ENCODE measurements around the gene JUP. TPM values are rescaled to one million over a fixed set of nuclear protein-coding genes. Genes with fewer than 3 reads are reported as not detected.
A peak's percentile ranks its signal among the peaks of the same experiment; 100 is the strongest.

Gene JUP
- total RNA-seq, 1 experiment from 2014 or later, result 132 TPM

DNA sequence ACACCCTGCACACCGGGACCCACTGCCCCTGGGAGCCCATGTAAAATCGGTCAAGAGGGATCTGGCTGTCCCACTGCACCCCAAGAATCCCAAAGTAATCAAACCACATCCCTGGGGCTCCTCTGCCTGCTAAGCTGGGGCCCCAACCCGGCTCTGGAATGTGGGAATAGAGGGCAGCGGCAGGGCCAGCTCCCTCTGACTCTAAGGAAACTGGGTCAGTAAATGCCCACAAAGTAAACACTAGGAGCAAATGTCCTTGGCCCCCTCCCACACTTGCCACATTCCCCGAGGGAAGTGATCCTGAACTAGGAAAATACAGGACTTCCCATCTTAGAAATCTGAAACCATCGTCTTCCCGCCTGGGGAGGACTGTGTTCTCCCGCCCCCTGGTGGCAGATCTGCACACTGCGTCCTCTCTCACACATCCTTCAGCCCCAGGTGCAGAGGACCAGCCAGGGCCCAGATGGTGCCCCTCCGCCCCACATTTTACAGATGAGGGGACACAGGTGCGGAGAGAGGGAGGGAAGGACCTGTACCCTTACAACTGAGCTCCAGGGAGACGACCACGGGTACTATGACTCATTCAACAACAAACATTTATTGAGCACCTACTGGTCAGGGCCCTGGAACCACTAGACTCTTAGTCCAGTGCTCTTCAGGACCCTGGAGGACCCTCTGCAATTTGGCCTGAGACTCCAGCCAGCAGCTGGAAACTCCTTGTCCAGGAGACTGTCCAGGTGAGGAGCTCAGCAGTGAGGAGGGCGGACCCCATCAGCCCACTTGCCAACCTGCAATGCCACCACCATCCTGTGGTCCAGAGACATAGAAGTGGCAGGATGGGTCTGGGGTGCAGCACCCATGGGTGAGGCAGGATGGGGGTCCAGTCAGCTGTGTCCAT lies 15.1 kb upstream of the JUP start:
- ATAC-seq (peak; percentile 74), DNase-seq (peak; percentile 94)
- no peaks in the 10 kb centered on the region for H3K27me3 ChIP-seq (ENCODE audit: low read length)
- no peak for TF ChIP-seq EZH2phosphoT487 (IDR thresholded peaks at IDR 0.05; ENCODE audit: borderline replicate concordance, low read length)
- TF ChIP-seq, protein P1, sequence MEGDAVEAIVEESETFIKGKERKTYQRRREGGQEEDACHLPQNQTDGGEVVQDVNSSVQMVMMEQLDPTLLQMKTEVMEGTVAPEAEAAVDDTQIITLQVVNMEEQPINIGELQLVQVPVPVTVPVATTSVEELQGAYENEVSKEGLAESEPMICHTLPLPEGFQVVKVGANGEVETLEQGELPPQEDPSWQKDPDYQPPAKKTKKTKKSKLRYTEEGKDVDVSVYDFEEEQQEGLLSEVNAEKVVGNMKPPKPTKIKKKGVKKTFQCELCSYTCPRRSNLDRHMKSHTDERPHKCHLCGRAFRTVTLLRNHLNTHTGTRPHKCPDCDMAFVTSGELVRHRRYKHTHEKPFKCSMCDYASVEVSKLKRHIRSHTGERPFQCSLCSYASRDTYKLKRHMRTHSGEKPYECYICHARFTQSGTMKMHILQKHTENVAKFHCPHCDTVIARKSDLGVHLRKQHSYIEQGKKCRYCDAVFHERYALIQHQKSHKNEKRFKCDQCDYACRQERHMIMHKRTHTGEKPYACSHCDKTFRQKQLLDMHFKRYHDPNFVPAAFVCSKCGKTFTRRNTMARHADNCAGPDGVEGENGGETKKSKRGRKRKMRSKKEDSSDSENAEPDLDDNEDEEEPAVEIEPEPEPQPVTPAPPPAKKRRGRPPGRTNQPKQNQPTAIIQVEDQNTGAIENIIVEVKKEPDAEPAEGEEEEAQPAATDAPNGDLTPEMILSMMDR (conservative IDR thresholded peaks at IDR 0.05; ENCODE audit: low read depth, low read length), result peak; percentile 89
- BruUV-seq (replicated peaks), result no TSS peak
- H3K27ac ChIP-seq (ENCODE audit: low read length), result peak overlapping the region; percentile 90
- peak overlapping the region; percentile 61 for H3K9ac ChIP-seq (ENCODE audit: low read length)
- no peaks in the 10 kb centered on the region for H3F3A ChIP-seq (ENCODE audit: low read length, unreplicated experiment)
- intact Hi-C loops (cut with micrococcal nuclease), result loop anchor here (1.0 to 2.0 kb wide), 2 partner anchors 29 to 63 kb away; no protein-coding TSS in a partner anchor
- ChIA-PET POLR2A (ENCODE audit: unreplicated experiment) (interaction anchor here (0.6 to 1.8 kb wide), 2 partner anchors 16 to 22 kb away, joined by 8 to 26 read pairs; partner anchors contain the start of gene JUP), CTCF (interaction anchor here (0.6 to 1.8 kb wide), 6 partner anchors 15 to 106 kb away, joined by 3 to 15 read pairs (median 5); partner anchors contain the start of gene JUP)
- H3K36me3 ChIP-seq (ENCODE audit: low read depth, low read length), result no peaks in the 10 kb centered on the region
- H3K4me1 ChIP-seq (ENCODE audit: insufficient read depth, low read length), result peaks cover 21% of the 10 kb centered on the region
- no peaks in the 10 kb centered on the region for H3K9me2 ChIP-seq (replicated peaks; ENCODE audit: low read length)
- H3K4me2 ChIP-seq (ENCODE audit: low read length), result peak overlapping the region; percentile 82
- H3K9me3 ChIP-seq (ENCODE audit: low read length), result no peaks in the 10 kb centered on the region
- no peaks in the 10 kb centered on the region for H3K79me2 ChIP-seq (ENCODE audit: low read length)
- H2AFZ ChIP-seq (ENCODE audit: low read length), result no peak overlapping the region
- peak overlapping the region; percentile 52; the same call in 1 of the 2 replicates for H3K4me3 ChIP-seq (ENCODE audit: low read length)
- H4K20me1 ChIP-seq (ENCODE audit: low read length), result no peaks in the 10 kb centered on the region

DNA sequence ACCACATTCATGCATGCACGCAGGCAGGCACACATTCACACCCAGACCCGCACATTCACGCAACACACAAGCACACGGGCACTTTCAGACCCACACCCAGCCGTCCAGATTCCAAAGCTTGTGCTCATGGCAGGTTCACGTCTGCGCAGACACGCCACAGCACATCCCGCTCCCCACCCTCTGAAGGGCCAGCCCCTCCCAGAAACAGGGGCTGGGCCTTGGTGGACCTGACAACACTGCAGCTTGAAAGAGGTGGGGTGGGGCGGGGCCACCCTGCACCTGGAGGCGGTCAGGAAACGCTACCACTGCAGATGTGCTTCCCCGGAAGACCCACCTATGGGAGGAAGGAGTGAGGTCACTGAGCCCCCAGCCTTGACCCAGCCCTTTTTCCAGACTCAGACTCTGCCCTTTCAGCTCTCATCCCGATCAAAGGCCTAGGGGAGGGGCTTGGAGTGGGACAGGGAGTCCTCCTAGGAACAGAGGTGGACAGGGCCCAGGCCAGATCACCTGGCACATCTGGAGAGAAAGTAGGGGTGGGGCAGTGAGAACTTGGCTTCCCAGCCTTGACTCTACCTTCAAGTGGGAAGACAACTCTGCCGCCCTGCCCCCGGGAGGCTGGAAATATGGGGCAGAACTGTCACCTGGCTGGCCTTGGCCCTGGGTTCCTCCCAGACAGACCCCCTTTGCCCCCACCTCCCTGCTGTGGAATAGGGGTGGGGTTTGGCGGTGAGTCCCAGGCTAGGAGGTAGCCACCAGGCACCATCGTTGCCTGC lies 14.3 kb upstream of the JUP start:
- TSS peak; percentile 100 for BruUV-seq (replicated peaks)
- Histone ChIP-seq H4K20me1 (ENCODE audit: low read length) (no peaks in the 10 kb centered on the region), H3K36me3 (ENCODE audit: low read depth, low read length) (no peaks in the 10 kb centered on the region), H2AFZ (ENCODE audit: low read length) (no peak overlapping the region), H3K27me3 (ENCODE audit: low read length) (no peaks in the 10 kb centered on the region), H3K27ac (ENCODE audit: low read length) (peak overlapping the region; percentile 90), H3K9ac (ENCODE audit: low read length) (peak overlapping the region; percentile 61), H3K9me3 (ENCODE audit: low read length) (no peaks in the 10 kb centered on the region), H3K4me3 (ENCODE audit: low read length) (peak overlapping the region; percentile 52; the same call in 1 of the 2 replicates), H3F3A (ENCODE audit: low read length, unreplicated experiment) (no peaks in the 10 kb centered on the region), H3K4me1 (ENCODE audit: insufficient read depth, low read length) (peaks cover 29% of the 10 kb centered on the region), H3K9me2 (replicated peaks; ENCODE audit: low read length) (no peaks in the 10 kb centered on the region), H3K79me2 (ENCODE audit: low read length) (no peaks in the 10 kb centered on the region), H3K4me2 (ENCODE audit: low read length) (peak overlapping the region; percentile 82)
- ATAC-seq (peak; percentile 70), DNase-seq (peak; percentile 94)
- POLR2A ChIA-PET (ENCODE audit: unreplicated experiment), result interaction anchor here (0.6 to 1.8 kb wide), 2 partner anchors 15 to 28 kb away, joined by 3 to 26 read pairs; partner anchors contain the start of gene JUP
- intact Hi-C loops (cut with micrococcal nuclease), result loop anchor here (1.0 to 2.0 kb wide), 3 partner anchors 14 to 62 kb away; partner anchors contain the start of gene JUP
- no peak for TF ChIP-seq EZH2 (IDR thresholded peaks at IDR 0.05; ENCODE audit: low read length, unreplicated experiment)
- TF ChIP-seq EZH2phosphoT487 (IDR thresholded peaks at IDR 0.05; ENCODE audit: borderline replicate concordance, low read length), result no peak
- CTCF ChIA-PET, result interaction anchor here (0.6 to 1.8 kb wide), 6 partner anchors 15 to 107 kb away, joined by 3 to 15 read pairs (median 5); partner anchors contain the start of gene JUP

DNA sequence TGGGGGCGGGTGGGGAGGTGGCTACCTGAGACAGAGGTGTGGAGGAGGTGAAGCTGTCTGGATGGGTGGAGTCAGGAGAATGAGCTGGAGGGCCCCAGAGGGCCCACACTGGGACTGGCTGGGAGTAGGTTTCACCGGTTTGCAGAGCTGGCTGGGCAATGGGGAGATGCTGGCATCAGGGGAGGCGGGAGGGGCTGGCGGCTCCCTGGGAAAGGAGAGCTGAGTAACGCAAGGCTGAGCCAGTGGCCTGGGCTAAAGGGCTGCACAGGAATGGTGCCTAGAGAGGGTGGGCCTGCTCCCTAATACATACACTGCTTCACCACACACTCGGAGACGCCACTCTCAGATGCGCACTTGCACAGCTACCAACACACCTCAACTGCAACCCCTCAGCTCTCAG lies 12.9 kb upstream of the JUP start:
- TF ChIP-seq, protein P1 (conservative IDR thresholded peaks at IDR 0.05; ENCODE audit: low read depth, low read length), result no peak
- TF ChIP-seq EZH2 (IDR thresholded peaks at IDR 0.05; ENCODE audit: low read length, unreplicated experiment), result no peak
- no peak for TF ChIP-seq EZH2phosphoT487 (IDR thresholded peaks at IDR 0.05; ENCODE audit: borderline replicate concordance, low read length)
- ATAC-seq, result no peak
- no peaks in the 10 kb centered on the region for H3K9me2 ChIP-seq (replicated peaks; ENCODE audit: low read length)
- peaks cover 30% of the 10 kb centered on the region for H3K4me1 ChIP-seq (ENCODE audit: insufficient read depth, low read length)
- intact Hi-C loops (cut with micrococcal nuclease), result no loop called here
- ChIA-PET POLR2A (ENCODE audit: unreplicated experiment) (interaction anchor here (0.6 to 1.1 kb wide), 2 partner anchors 13 to 984 kb away, joined by 3 to 4 read pairs; partner anchors contain the start of gene JUP), CTCF (no interaction called here)
- no peaks in the 10 kb centered on the region for H4K20me1 ChIP-seq (ENCODE audit: low read length)
- BruUV-seq (replicated peaks), result no TSS peak
- no peak overlapping the region for H3K4me2 ChIP-seq (ENCODE audit: low read length)
- no peak overlapping the region for H3K4me3 ChIP-seq (ENCODE audit: low read length)
- H3K36me3 ChIP-seq (ENCODE audit: low read depth, low read length), result no peaks in the 10 kb centered on the region
- peak; percentile 31 for DNase-seq
- H3K27ac ChIP-seq (ENCODE audit: low read length), result peak overlapping the region; percentile 50
- H3F3A ChIP-seq (ENCODE audit: low read length, unreplicated experiment), result no peaks in the 10 kb centered on the region
- H2AFZ ChIP-seq (ENCODE audit: low read length), result no peak overlapping the region
- no peak overlapping the region for H3K9ac ChIP-seq (ENCODE audit: low read length)
- H3K9me3 ChIP-seq (ENCODE audit: low read length), result no peaks in the 10 kb centered on the region
- no peaks in the 10 kb centered on the region for H3K27me3 ChIP-seq (ENCODE audit: low read length)
- H3K79me2 ChIP-seq (ENCODE audit: low read length), result no peaks in the 10 kb centered on the region
